ENCODE results near the gene SH3RF2. TPM values are rescaled to one million over a fixed set of nuclear protein-coding genes. Genes with fewer than 3 reads are reported as not detected.

Gene SH3RF2
- total and polyA plus RNA-seq, 9 of the 15 experiments (the other 6 are each of a cell fraction or from before 2014, with no cell fraction given) = 0.05 TPM; not detected in 8

DNA sequence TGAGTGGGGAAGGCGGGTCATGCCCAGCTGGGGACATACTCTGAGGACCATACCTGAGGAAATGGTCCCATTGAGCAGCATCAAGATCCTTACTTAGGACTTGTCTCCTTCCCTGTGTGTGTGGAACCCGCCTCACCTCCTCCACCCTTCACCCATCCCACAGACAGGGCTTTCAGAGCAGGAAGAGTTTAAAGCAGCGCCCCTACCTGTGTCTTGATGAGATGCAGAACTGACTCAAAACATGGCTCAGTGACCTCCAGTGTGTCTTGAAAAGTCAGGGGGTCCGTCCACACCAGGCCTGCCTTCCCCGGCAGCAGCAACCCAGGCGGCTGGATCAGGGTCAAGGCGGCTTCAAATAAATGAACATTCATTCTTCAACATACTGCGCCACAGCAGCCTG lies 130.6 kb downstream of the SH3RF2 start:
- H3K4me3 ChIP-seq = no peak overlapping the region
- H3K4me2 ChIP-seq (ENCODE audit: insufficient read depth, low read length) = no peak overlapping the region
- H3K9me1 ChIP-seq (ENCODE audit: control insufficient read depth, insufficient read depth, low read length) = no peaks in the 10 kb centered on the region
- no peak overlapping the region for H3K9ac ChIP-seq (ENCODE audit: insufficient read depth in 1 of 2, low read depth in 2 of 2, low read length in 2 of 2)
- H3K9me3 ChIP-seq (replicated peaks; ENCODE audit: control insufficient read depth, insufficient read depth, low read depth, low read length) = no peaks in the 10 kb centered on the region
- no peak overlapping the region for H2AFZ ChIP-seq (ENCODE audit: low read depth, low read length)
- ChIA-PET CTCF (ENCODE audit: low intra/inter-chr PET ratio) (no interaction called here), POLR2A (no interaction called here)
- no peaks in the 10 kb centered on the region for H3K36me3 ChIP-seq (ENCODE audit: control insufficient read depth, insufficient read depth, low read length)
- in situ Hi-C loops (cut with MboI) = loop anchor here (25.0 kb wide), 1 partner anchor 1855 kb away; no protein-coding TSS in a partner anchor
- H3K27me3 ChIP-seq (ENCODE audit: control insufficient read depth in 2 of 2, insufficient read depth in 2 of 2, low read length in 2 of 2) = peaks cover 20 to 36% of the 10 kb centered on the region in 2 experiments; a peak in 4 of 5 replicates
- H3K27ac ChIP-seq (ENCODE audit: extremely low read depth, low read depth, low read length) = no peak overlapping the region
- no peak for DNase-seq (ENCODE audit: extremely low read depth in 1 of 4, low spot score in 3 of 4)
- no peaks in the 10 kb centered on the region for H3K4me1 ChIP-seq (replicated peaks in 1 of 2; ENCODE audit: control insufficient read depth in 2 of 2, insufficient read depth in 2 of 2, low read length in 2 of 2)
- no peaks in the 10 kb centered on the region for H3K79me2 ChIP-seq (ENCODE audit: control insufficient read depth, insufficient read depth, low read length)
- no TSS peak for BruUV-seq (replicated peaks)
- no peak for FAIRE-seq
- H4K20me1 ChIP-seq (replicated peaks; ENCODE audit: control insufficient read depth, insufficient read depth, low read length) = no peaks in the 10 kb centered on the region
- WGBS (ENCODE audit: insufficient coverage, low coverage, missing lambda C conversion rate) = 19% methylated on average over 8 of the region's 8 CpGs
- intact Hi-C loops (cut with micrococcal nuclease) = no loop called here
- ATAC-seq = peak; percentile 73
- TF ChIP-seq CTCF (IDR thresholded peaks at IDR 0.05 in 2 of 3, conservative IDR thresholded peaks at IDR 0.05 in 1 of 3; ENCODE audit: insufficient read depth in 2 of 3, low read depth in 1 of 3, low read length in 3 of 3) (0 out of 6 replicates have a peak, but pooled peaks of 1 of the 3 experiments have one; percentile 32), C11orf30 (IDR thresholded peaks at IDR 0.05; ENCODE audit: low read depth) (no peak), ZSCAN32 (CRISPR knock-in tag; IDR thresholded peaks at IDR 0.05) (no peak), SAFB (IDR thresholded peaks at IDR 0.05; ENCODE audit: borderline replicate concordance, low read depth, low read length) (no peak)

Data from K562 (cell line).